Measurements from ENCODE around the gene PRAMEF1. TPM values are rescaled to one million over a fixed set of nuclear protein-coding genes. Genes with fewer than 3 reads are reported as not detected.

Gene PRAMEF1
- polyA plus RNA-seq, 1 donor (not counting 4 experiments of a cell fraction or from before 2014, with no cell fraction given): not detected

DNA sequence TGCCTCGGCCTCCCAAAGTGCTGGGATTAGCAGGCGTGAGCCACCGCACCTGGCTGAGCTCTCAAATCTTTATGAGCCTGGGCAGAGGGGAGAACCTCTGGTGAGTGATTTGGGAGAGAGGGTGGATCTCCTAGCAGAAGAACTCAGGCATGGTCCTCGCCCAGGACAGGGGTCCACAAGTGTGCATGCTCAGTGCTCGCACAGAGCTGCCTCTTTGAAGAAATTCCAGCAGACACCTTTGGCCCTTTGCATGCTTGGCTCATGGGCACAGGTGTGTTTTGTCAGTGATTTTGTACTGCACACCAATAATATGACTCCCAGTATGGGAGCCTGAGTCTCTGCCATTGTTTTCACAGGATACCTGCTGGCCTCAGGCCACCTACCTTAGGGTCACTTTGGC, 29.4 kb upstream of the PRAMEF1 start:
- Histone ChIP-seq H3K9me3 (ENCODE audit: control insufficient read depth, low read depth, low read length) (no peaks in the 10 kb centered on the region), H3K27me3 (ENCODE audit: control insufficient read depth, extremely low read depth, insufficient read depth, low read length) (no peaks in the 10 kb centered on the region), H4K20me1 (ENCODE audit: control insufficient read depth, extremely low read depth, insufficient read depth, low read length) (no peaks in the 10 kb centered on the region), H3K4me1 (ENCODE audit: control insufficient read depth, extremely low read depth, insufficient read depth, low read length) (no peaks in the 10 kb centered on the region), H2AFZ (ENCODE audit: control insufficient read depth, low read length) (no peak overlapping the region), H3K79me2 (ENCODE audit: control insufficient read depth, insufficient read depth, low read length) (no peaks in the 10 kb centered on the region), H3K9ac (ENCODE audit: control insufficient read depth, extremely low read depth, insufficient read depth, low read length) (no peak overlapping the region), H3K4me3 (ENCODE audit: control insufficient read depth in 2 of 3, extremely low read depth in 1 of 3, insufficient read depth in 2 of 3, low read depth in 1 of 3, low read length in 3 of 3) (no peak overlapping the region), H3K27ac (ENCODE audit: control insufficient read depth, insufficient read depth, low read length) (no peak overlapping the region), H3K4me2 (ENCODE audit: control insufficient read depth, extremely low read depth, insufficient read depth, low read depth, low read length) (no peak overlapping the region), H3K36me3 (ENCODE audit: control insufficient read depth in 2 of 2, extremely low read depth in 1 of 2, insufficient read depth in 2 of 2, low read length in 2 of 2) (no peaks in the 10 kb centered on the region), H3K9me1 (ENCODE audit: control insufficient read depth, extremely low read depth, insufficient read depth, low read length) (no peaks in the 10 kb centered on the region)
- TF ChIP-seq, protein P1, sequence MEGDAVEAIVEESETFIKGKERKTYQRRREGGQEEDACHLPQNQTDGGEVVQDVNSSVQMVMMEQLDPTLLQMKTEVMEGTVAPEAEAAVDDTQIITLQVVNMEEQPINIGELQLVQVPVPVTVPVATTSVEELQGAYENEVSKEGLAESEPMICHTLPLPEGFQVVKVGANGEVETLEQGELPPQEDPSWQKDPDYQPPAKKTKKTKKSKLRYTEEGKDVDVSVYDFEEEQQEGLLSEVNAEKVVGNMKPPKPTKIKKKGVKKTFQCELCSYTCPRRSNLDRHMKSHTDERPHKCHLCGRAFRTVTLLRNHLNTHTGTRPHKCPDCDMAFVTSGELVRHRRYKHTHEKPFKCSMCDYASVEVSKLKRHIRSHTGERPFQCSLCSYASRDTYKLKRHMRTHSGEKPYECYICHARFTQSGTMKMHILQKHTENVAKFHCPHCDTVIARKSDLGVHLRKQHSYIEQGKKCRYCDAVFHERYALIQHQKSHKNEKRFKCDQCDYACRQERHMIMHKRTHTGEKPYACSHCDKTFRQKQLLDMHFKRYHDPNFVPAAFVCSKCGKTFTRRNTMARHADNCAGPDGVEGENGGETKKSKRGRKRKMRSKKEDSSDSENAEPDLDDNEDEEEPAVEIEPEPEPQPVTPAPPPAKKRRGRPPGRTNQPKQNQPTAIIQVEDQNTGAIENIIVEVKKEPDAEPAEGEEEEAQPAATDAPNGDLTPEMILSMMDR (optimal IDR thresholded peaks at IDR 0.05 in 1 of 3, IDR thresholded peaks at IDR 0.05 in 1 of 3, conservative IDR thresholded peaks at IDR 0.05 in 1 of 3; ENCODE audit: extremely low read depth in 1 of 3, insufficient read depth in 2 of 3, low read length in 3 of 3): no peak
- FAIRE-seq (no peak), DNase-seq (ENCODE audit: low read depth, low spot score) (no peak)
- dilution Hi-C loops (cut with MboI; ENCODE audit: extremely low pct_ligation_motif_present, low sequenced_read_pairs): no loop called here

DNA sequence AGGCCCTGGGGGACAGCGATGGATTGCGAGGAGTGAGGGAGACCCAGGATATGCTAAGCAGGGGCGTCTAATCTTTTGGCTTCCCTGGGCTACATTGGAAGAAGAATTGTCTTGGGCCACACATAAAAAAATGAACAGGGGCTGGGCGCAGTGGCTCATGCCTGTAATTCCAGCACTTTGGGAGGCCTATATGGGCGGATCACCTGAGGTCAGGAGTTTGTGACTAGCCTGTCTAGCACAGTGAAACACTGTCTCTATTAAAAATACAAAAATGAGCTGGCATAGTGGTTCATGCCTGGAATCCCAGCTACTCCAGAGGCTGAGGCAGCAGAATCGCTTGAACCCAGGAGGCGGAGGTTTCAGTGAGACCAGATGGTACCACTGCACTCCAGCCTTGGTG, 28.4 kb upstream of the PRAMEF1 start:
- H3K4me3 ChIP-seq (ENCODE audit: control insufficient read depth in 2 of 3, extremely low read depth in 1 of 3, insufficient read depth in 2 of 3, low read depth in 1 of 3, low read length in 3 of 3): no peak overlapping the region
- dilution Hi-C loops (cut with MboI; ENCODE audit: extremely low pct_ligation_motif_present, low sequenced_read_pairs): no loop called here
- FAIRE-seq: no peak

More for the DNA sequence above, 28.4 kb upstream of the PRAMEF1 start:
- no peaks in the 10 kb centered on the region for H3K36me3 ChIP-seq (ENCODE audit: control insufficient read depth in 2 of 2, extremely low read depth in 1 of 2, insufficient read depth in 2 of 2, low read length in 2 of 2)
- no peak overlapping the region for H2AFZ ChIP-seq (ENCODE audit: control insufficient read depth, low read length)
- no peaks in the 10 kb centered on the region for H3K9me3 ChIP-seq (ENCODE audit: control insufficient read depth, low read depth, low read length)
- no peaks in the 10 kb centered on the region for H3K9me1 ChIP-seq (ENCODE audit: control insufficient read depth, extremely low read depth, insufficient read depth, low read length)
- no peaks in the 10 kb centered on the region for H3K27me3 ChIP-seq (ENCODE audit: control insufficient read depth, extremely low read depth, insufficient read depth, low read length)
- no peaks in the 10 kb centered on the region for H4K20me1 ChIP-seq (ENCODE audit: control insufficient read depth, extremely low read depth, insufficient read depth, low read length)
- TF ChIP-seq EZH2 (IDR thresholded peaks at IDR 0.05; ENCODE audit: low read length): no peak
- TF ChIP-seq, protein P1 (optimal IDR thresholded peaks at IDR 0.05 in 1 of 3, IDR thresholded peaks at IDR 0.05 in 1 of 3, conservative IDR thresholded peaks at IDR 0.05 in 1 of 3; ENCODE audit: extremely low read depth in 1 of 3, insufficient read depth in 2 of 3, low read length in 3 of 3): no peak
- H3K4me2 ChIP-seq (ENCODE audit: control insufficient read depth, extremely low read depth, insufficient read depth, low read depth, low read length): no peak overlapping the region
- no peak for DNase-seq (ENCODE audit: low read depth, low spot score)
- no peaks in the 10 kb centered on the region for H3K4me1 ChIP-seq (ENCODE audit: control insufficient read depth, extremely low read depth, insufficient read depth, low read length)
- no peaks in the 10 kb centered on the region for H3K79me2 ChIP-seq (ENCODE audit: control insufficient read depth, insufficient read depth, low read length)
- H3K9ac ChIP-seq (ENCODE audit: control insufficient read depth, extremely low read depth, insufficient read depth, low read length): no peak overlapping the region
- H3K27ac ChIP-seq (ENCODE audit: control insufficient read depth, insufficient read depth, low read length): no peak overlapping the region

Measured in keratinocyte (primary cell).